ENCODE measurements around the gene RASL10A.

RASL10A gene

DNA sequence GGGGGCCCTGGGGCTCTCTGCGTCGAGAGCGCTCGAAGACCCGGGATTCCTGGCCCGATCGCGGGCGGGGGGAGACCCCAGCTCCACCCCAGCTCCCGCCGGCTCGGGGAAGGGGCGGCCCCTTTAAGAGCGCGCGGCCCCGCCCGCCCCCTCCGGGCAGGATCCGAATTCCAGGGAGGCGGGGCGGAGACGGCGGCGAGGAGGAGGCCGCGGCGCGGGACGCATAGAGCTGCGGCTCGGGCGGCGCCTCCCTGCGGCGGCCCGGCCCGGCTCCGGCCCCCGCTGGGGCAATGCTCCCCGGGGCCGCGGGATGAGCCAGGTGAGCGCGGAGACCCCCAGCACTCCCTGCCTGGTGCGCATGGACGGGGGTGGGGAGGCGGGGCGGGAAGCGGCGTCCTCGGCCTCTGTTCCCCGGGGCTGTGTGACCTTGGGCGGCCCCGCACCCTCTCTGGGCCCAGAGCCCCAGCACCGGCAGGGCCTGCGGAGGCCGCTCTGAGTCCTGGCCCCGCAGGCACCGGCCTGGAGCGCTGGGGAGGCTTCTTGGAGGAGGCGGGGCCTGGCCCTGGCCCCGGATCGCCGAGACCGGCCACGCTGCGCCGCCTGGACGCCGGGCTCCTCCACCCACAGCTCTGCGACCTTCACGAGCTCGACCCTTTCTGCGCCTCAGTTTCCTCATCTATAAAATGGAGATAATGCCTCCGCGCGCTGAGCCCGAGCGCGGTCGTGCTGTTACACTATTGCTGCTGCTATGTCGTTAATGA lies 8.5 kb downstream of the RASL10A start:
- no peak for DNase-seq (ENCODE audit: low spot score in 2 of 2)
- peak; percentile 34 for ATAC-seq
- H3K4me1 Mint-ChIP-seq: peaks cover 33% of the 10 kb centered on the region
- peak overlapping the region; percentile 75 for H3K4me3 Mint-ChIP-seq
- H3K27ac Mint-ChIP-seq: no peak overlapping the region
- peaks cover under 1% of the 10 kb centered on the region for H3K36me3 Mint-ChIP-seq
- H3K9me3 Mint-ChIP-seq: no peaks in the 10 kb centered on the region

- no peaks in the 10 kb centered on the region for H3K9me3 Mint-ChIP-seq
- H3K27ac Mint-ChIP-seq: no peak within 1 kb of the TSS
- H3K36me3 Mint-ChIP-seq: peaks cover 7% of the 10 kb centered on the region
- ATAC-seq: peak; percentile 57
- H3K4me1 Mint-ChIP-seq: peaks cover 33% of the 10 kb centered on the region
- peak in 1 of 2 donors; percentile 74 for DNase-seq (ENCODE audit: low spot score in 2 of 2)
- H3K4me3 Mint-ChIP-seq: peak within 1 kb of the TSS; percentile 75
Measured at GRCh38 chr22:29306175-29306834, 9.2 kb downstream of the RASL10A start, which contains the start of gene GAS2L1. TSS of gene GAS2L1 (plus strand) at chr22:29306650. CDS start at chr22:29308106, 1,456 bp downstream.

GRCh38 chr22:29305836-29306174 lies 9.7 kb downstream of the RASL10A start:
- Mint-ChIP-seq H3K4me3 (peak overlapping the region; percentile 75), H3K4me1 (peaks cover 38% of the 10 kb centered on the region), H3K27ac (no peak overlapping the region), H3K9me3 (no peaks in the 10 kb centered on the region), H3K36me3 (peaks cover 12% of the 10 kb centered on the region)
- DNase-seq (ENCODE audit: low spot score in 2 of 2): no peak
- no peak for ATAC-seq

- ATAC-seq: no peak
- DNase-seq (ENCODE audit: low spot score in 2 of 2): no peak
- no peaks in the 10 kb centered on the region for H3K9me3 Mint-ChIP-seq
- peaks cover 31% of the 10 kb centered on the region for H3K4me1 Mint-ChIP-seq
- no peak overlapping the region for H3K4me3 Mint-ChIP-seq
- no peak overlapping the region for H3K27ac Mint-ChIP-seq
- peaks cover 42% of the 10 kb centered on the region for H3K36me3 Mint-ChIP-seq
Measured at GRCh38 chr22:29302681-29303465, 12.6 kb downstream of the RASL10A start.

- Mint-ChIP-seq H3K4me1 (peaks cover 33% of the 10 kb centered on the region), H3K9me3 (no peaks in the 10 kb centered on the region), H3K36me3 (peaks cover 47% of the 10 kb centered on the region), H3K4me3 (no peak overlapping the region), H3K27ac (no peak overlapping the region)
- no peak for ATAC-seq
- no peak for DNase-seq (ENCODE audit: low spot score in 2 of 2)
Measured at GRCh38 chr22:29302402-29302680, 13.2 kb downstream of the RASL10A start.

DNA sequence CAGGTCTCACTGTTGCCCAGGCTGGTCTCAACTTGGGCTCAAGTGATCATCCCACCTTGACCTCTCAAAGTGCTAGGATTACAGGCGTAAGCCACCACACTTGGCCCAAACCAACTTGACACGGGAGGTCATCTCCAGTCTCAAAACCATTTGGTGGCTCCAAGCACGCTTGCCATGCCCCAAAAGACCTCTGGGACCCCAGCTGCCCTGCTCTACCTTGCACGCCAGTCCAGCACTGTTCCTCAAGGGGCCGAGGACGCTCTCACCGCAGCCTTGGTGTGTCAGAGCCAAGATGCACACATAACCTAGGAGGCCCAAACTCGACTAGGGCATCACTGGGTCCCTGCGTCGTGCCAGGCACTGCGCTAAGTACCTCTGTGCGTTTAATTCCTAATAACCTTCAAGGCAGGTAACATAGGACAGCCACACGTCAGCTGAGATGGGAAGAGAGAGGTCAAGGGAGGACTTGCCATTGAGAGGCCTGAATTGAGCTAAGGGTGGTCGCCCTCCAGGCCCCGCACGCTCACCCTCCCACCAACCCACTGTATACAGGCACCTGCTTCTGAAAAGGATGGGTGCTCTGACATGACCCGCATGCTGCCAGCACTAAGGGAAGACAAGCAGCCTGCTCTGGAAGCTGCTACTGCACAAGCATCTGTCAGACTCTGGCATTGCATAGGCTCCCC lies 13.6 kb downstream of the RASL10A start:
- Mint-ChIP-seq H3K4me1 (peaks cover 32% of the 10 kb centered on the region), H3K4me3 (no peak overlapping the region), H3K36me3 (peaks cover 52% of the 10 kb centered on the region), H3K9me3 (no peaks in the 10 kb centered on the region), H3K27ac (peak overlapping the region; percentile 18)
- ATAC-seq: no peak
- no peak for DNase-seq (ENCODE audit: low spot score in 2 of 2)

GRCh38 chr22:29300807-29301601 lies 14.5 kb downstream of the RASL10A start:
- peak overlapping the region; percentile 18 for H3K27ac Mint-ChIP-seq
- H3K4me3 Mint-ChIP-seq: no peak overlapping the region
- no peak for ATAC-seq

DNA sequence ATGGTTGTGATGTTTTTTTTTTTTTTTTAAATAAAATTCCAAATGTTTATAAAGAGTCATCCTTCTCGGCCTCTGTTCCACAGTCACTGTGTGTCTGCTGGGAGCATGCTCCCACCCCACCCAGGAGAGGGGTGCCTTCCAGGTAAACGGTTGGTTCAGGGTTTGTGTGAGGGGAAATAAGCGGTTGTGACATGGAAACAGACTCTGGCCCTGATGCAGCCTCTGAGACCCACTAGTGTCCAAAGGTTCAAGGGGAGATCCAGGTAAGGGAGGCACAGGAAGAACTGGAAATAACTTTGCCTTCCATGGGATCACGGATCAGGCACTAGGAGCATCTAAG lies 15.1 kb downstream of the RASL10A start:
- ATAC-seq: no peak
- Mint-ChIP-seq H3K4me3 (no peak overlapping the region), H3K36me3 (peaks cover 66% of the 10 kb centered on the region), H3K4me1 (peaks cover 22% of the 10 kb centered on the region), H3K9me3 (no peaks in the 10 kb centered on the region), H3K27ac (peak overlapping the region; percentile 18)
- no peak for DNase-seq (ENCODE audit: low spot score in 2 of 2)

More at GRCh38 chr22:29300807-29301601, 14.5 kb downstream of the RASL10A start:
- DNase-seq (ENCODE audit: low spot score in 2 of 2): no peak
- H3K36me3 Mint-ChIP-seq: peaks cover 60% of the 10 kb centered on the region
- H3K4me1 Mint-ChIP-seq: peaks cover 26% of the 10 kb centered on the region
- H3K9me3 Mint-ChIP-seq: no peaks in the 10 kb centered on the region

DNA sequence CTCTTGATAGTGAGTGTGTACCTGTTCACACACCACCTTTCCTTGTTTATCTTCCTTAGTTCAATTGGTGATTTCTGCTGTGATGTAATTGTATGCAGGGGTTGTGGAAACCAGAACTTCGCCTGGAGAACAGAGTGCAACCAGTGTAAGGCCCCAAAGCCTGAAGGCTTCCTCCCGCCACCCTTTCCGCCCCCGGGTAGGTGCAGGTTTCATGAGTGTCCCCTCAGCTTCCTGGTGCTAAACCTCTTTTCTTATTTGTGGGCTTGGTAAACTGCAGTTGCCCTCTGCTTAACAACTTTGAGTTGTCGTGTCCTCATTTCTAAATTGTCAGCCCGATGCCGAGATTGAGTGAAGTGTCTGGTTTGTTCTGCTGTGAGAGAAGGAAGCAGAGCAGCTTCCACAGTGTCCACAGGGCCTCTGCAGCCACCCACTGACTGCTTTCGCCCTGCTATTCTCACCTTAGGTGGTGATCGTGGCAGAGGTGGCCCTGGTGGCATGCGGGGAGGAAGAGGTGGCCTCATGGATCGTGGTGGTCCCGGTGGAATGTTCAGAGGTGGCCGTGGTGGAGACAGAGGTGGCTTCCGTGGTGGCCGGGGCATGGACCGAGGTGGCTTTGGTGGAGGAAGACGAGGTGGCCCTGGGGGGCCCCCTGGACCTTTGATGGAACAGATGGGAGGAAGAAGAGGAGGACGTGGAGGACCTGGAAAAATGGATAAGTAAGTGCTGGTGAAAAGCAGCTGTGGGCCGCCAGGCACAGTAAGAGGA lies 16.2 kb downstream of the RASL10A start:
- no peak for DNase-seq (ENCODE audit: low spot score in 2 of 2)
- Mint-ChIP-seq H3K4me3 (no peak overlapping the region), H3K36me3 (peaks cover 77% of the 10 kb centered on the region), H3K9me3 (no peaks in the 10 kb centered on the region), H3K4me1 (peaks cover 22% of the 10 kb centered on the region), H3K27ac (peak overlapping the region; percentile 86)
- ATAC-seq: no peak

GRCh38 chr22:29298641-29299040 lies 16.9 kb downstream of the RASL10A start:
- Mint-ChIP-seq H3K36me3 (peaks cover 84% of the 10 kb centered on the region), H3K4me3 (no peak overlapping the region), H3K9me3 (no peaks in the 10 kb centered on the region), H3K4me1 (peaks cover 22% of the 10 kb centered on the region), H3K27ac (peak overlapping the region; percentile 86)
- no peak for ATAC-seq
- no peak for DNase-seq (ENCODE audit: low spot score in 2 of 2)

DNA sequence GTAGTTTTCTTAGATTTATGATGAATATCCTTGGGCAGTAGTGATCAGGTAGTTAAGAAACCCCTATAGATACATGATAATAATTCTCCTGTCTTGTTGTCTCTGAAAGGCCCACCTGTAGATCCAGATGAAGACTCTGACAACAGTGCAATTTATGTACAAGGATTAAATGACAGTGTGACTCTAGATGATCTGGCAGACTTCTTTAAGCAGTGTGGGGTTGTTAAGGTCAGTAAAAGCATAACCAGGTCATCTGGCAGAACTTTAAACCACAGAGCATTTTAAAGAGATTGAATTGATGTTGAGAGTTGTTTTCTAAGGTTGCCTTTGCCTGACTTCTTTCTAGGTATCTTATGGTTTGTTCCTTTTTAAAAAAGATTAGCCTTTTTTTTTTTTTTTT lies 23.1 kb downstream of the RASL10A start:
- no peak for DNase-seq (ENCODE audit: low spot score in 2 of 2)
- Mint-ChIP-seq H3K9me3 (no peaks in the 10 kb centered on the region), H3K27ac (no peak overlapping the region), H3K4me1 (peaks cover 11% of the 10 kb centered on the region), H3K36me3 (peaks cover 100% of the 10 kb centered on the region), H3K4me3 (no peak overlapping the region)
- ATAC-seq: no peak

- peaks cover 18% of the 10 kb centered on the region for H3K4me1 Mint-ChIP-seq
- no peaks in the 10 kb centered on the region for H3K9me3 Mint-ChIP-seq
- ATAC-seq (no peak), DNase-seq (ENCODE audit: low spot score in 2 of 2) (no peak)
- H3K4me3 Mint-ChIP-seq: no peak overlapping the region
- no peak overlapping the region for H3K27ac Mint-ChIP-seq
- peaks cover 100% of the 10 kb centered on the region for H3K36me3 Mint-ChIP-seq
Measured at GRCh38 chr22:29291215-29291614, 24.3 kb downstream of the RASL10A start.

DNA sequence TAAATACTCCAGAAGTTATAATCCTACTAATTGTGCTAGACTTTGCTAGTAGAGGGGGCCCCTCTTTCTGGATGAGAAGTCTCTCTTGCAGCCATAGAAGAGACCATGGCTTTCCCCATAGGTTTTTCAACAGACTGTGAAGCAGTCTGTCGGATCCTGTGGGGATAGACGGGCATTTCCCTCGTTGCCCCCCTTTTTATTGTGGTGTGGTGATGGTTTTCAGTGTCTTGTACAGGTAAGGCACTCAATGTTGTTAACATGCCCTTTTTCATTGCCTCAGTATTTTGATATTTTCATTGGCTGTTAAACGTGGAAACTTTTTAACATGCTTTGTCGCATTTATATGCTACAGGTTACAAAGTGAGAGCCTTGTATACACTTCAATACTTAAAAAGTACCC lies 25.4 kb downstream of the RASL10A start:
- peaks cover 100% of the 10 kb centered on the region for H3K36me3 Mint-ChIP-seq
- no peaks in the 10 kb centered on the region for H3K9me3 Mint-ChIP-seq
- peaks cover 18% of the 10 kb centered on the region for H3K4me1 Mint-ChIP-seq
- H3K27ac Mint-ChIP-seq: no peak overlapping the region
- no peak overlapping the region for H3K4me3 Mint-ChIP-seq
- DNase-seq (ENCODE audit: low spot score in 2 of 2) (no peak), ATAC-seq (no peak)

DNA sequence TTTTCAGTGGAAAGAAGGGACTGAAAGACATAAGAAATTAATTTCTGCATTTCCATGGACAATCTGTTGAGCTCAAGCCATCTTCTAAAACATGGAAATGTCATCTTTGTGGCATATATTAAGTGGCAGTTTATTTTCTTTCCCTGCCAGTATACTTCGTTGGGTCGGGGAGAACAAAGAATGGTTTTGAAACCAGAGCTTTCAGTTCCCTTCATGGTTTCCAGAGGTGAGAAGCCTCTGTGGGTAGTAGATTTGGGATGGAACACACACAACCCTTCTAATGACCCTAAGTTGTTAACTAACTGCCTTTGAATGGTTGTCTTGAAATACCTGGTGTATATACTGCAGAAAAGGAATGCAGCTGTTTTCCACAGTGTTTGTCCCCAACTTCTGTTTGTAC lies 26.7 kb downstream of the RASL10A start:
- peak overlapping the region; percentile 88 for H3K27ac Mint-ChIP-seq
- ATAC-seq (no peak), DNase-seq (ENCODE audit: low spot score in 2 of 2) (no peak)
- H3K4me3 Mint-ChIP-seq: no peak overlapping the region
- H3K9me3 Mint-ChIP-seq: no peaks in the 10 kb centered on the region
- H3K36me3 Mint-ChIP-seq: peaks cover 100% of the 10 kb centered on the region
- peaks cover 18% of the 10 kb centered on the region for H3K4me1 Mint-ChIP-seq

Data from stimulated activated effector memory CD8-positive, alpha-beta T cell treated with anti-CD3 and anti-CD28 coated beads, Interleukin-12 subunit alpha, Interleukin-12 subunit beta, amount 100 ng/mL, for 72 hours (primary cell).